ENCODE data around the gene BCL11B. TPM values are rescaled to one million over a fixed set of nuclear protein-coding genes. Genes with fewer than 3 reads are reported as not detected.

Gene BCL11B
- total and polyA plus RNA-seq, 9 of the 15 experiments (the other 6 are each of a cell fraction or from before 2014, with no cell fraction given) = 0.09 TPM; not detected in 8

- no peaks in the 10 kb centered on the region for H3K9me3 ChIP-seq (replicated peaks; ENCODE audit: control insufficient read depth, insufficient read depth, low read depth, low read length)
- intact Hi-C loops (cut with micrococcal nuclease) = no loop called here
- no peak for ATAC-seq
- no peak overlapping the region for H2AFZ ChIP-seq (ENCODE audit: low read depth, low read length)
- no TSS peak for BruUV-seq (replicated peaks)
- no peak for FAIRE-seq
- no peaks in the 10 kb centered on the region for H3K79me2 ChIP-seq (ENCODE audit: control insufficient read depth, insufficient read depth, low read length)
- no peaks in the 10 kb centered on the region for H3K36me3 ChIP-seq (ENCODE audit: control insufficient read depth, insufficient read depth, low read length)
- no peak for DNase-seq (ENCODE audit: extremely low read depth in 1 of 4, low spot score in 3 of 4)
- in situ Hi-C loops (cut with MboI) = no loop called here
- H3K27me3 ChIP-seq (ENCODE audit: control insufficient read depth in 2 of 2, insufficient read depth in 2 of 2, low read length in 2 of 2) = no peaks in the 10 kb centered on the region; a peak in 1 of 5 replicates
- POLR2A ChIA-PET = no interaction called here
- no peak overlapping the region for H3K4me3 ChIP-seq
- H3K9ac ChIP-seq (ENCODE audit: insufficient read depth in 1 of 2, low read depth in 2 of 2, low read length in 2 of 2) = no peak overlapping the region
- H4K20me1 ChIP-seq (replicated peaks; ENCODE audit: control insufficient read depth, insufficient read depth, low read length) = no peaks in the 10 kb centered on the region; the same call in 1 of the 2 replicates
- TF ChIP-seq CBX8 (IDR thresholded peaks at IDR 0.05; ENCODE audit: borderline replicate concordance, extremely low read depth, low read depth, low read length, poor library complexity, severe bottlenecking) (no peak), ZNF408 (CRISPR knock-in tag; IDR thresholded peaks at IDR 0.05; ENCODE audit: low read depth) (no peak), SLC30A9 (CRISPR knock-in tag; IDR thresholded peaks at IDR 0.05) (no peak), ZNF274 (IDR thresholded peaks at IDR 0.05; ENCODE audit: borderline replicate concordance, low read depth, low read length) (no peak), MECOM (CRISPR knock-in tag; IDR thresholded peaks at IDR 0.05) (no peak), CBX1 (IDR thresholded peaks at IDR 0.05; ENCODE audit: low read depth) (no peak), MXD1 (CRISPR knock-in tag; IDR thresholded peaks at IDR 0.05; ENCODE audit: borderline replicate concordance, poor library complexity, severe bottlenecking) (no peak), HDAC1 (IDR thresholded peaks at IDR 0.05) (no peak), ZNF830 (CRISPR knock-in tag; IDR thresholded peaks at IDR 0.05) (no peak), ZNF766 (CRISPR knock-in tag; conservative IDR thresholded peaks at IDR 0.05) (no peak)
- no peaks in the 10 kb centered on the region for H3K9me1 ChIP-seq (ENCODE audit: control insufficient read depth, insufficient read depth, low read length)
- H3K27ac ChIP-seq (ENCODE audit: extremely low read depth, low read depth, low read length) = no peak overlapping the region
- H3K4me2 ChIP-seq (ENCODE audit: insufficient read depth, low read length) = no peak overlapping the region
- no peaks in the 10 kb centered on the region for H3K4me1 ChIP-seq (replicated peaks in 1 of 2; ENCODE audit: control insufficient read depth in 2 of 2, insufficient read depth in 2 of 2, low read length in 2 of 2)
- CTCF ChIA-PET (ENCODE audit: low intra/inter-chr PET ratio) = no interaction called here
- WGBS (ENCODE audit: insufficient coverage, low coverage, missing lambda C conversion rate) = 4% methylated on average over 3 of the region's 8 CpGs
Measured at GRCh38 chr14:99210333-99210732, 61.7 kb downstream of the BCL11B start.
